C4-2B (cell line): ENCODE data around the gene CD34.

Experiments
- CTCF ChIP-seq: fragments of 450-650 bp; conservative IDR thresholded peaks from 2 replicates; pipeline ENCODE4 v1.5.1; 2017; ENCODE audit warnings: mild to moderate bottlenecking
- ZFX ChIP-seq: fragments of 450-650 bp; IDR thresholded peaks from 2 replicates; pipeline ENCODE4 v1.6.1; 2017

GRCh38 chr1:207844371-207844770, 66.6 kb downstream of the CD34 start:
- TF ChIP-seq CTCF: no peak
- TF ChIP-seq ZFX: no peak
